Neural progenitor cell (in vitro differentiated cells): ENCODE results near the gene PRDX2. TPM values are rescaled to one million over a fixed set of nuclear protein-coding genes. Genes with fewer than 3 reads are reported as not detected.
A peak's percentile ranks its signal among the peaks of the same experiment; 100 is the strongest.

Experiments used
- DNase-seq: peaks from one replicate; pipeline ENCODE4 v3.0.0-alpha.2; 2016; ENCODE audit warnings: low spot score
- H2AFZ ChIP-seq: fragments of 200-600 bp; sonication (generic); replicated peaks from 2 replicates; pipeline ENCODE4 v1.6.1; 2016; ENCODE audit warnings: antibody characterized with exemption
- H3F3A ChIP-seq: fragments of 200-600 bp; sonication (generic); 2 replicates; pipeline ENCODE4 v1.6.1; 2016; ENCODE audit warnings: antibody characterized with exemption, low read depth
- H3K27ac ChIP-seq: fragments of 200-600 bp; sonication (generic); 2 replicates; pipeline ENCODE4 v1.5.1; 2016; ENCODE audit warnings: mild to moderate bottlenecking
- H3K27me3 ChIP-seq: fragments of 200-600 bp; sonication (generic); 2 replicates; pipeline ENCODE4 v1.6.1; 2016; ENCODE audit warnings: mild to moderate bottlenecking, moderate library complexity
- H3K36me3 ChIP-seq: fragments of 200-600 bp; sonication (generic); 2 replicates; pipeline ENCODE4 v1.5.1; 2016
- H3K4me1 ChIP-seq: fragments of 200-600 bp; sonication (generic); 2 replicates; pipeline ENCODE4 v1.6.1; 2016; ENCODE audit warnings: mixed run types
- H3K4me2 ChIP-seq: fragments of 200-600 bp; sonication (generic); 2 replicates; pipeline ENCODE4 v1.6.1; 2016
- H3K4me3 ChIP-seq: fragments of 200-600 bp; sonication (generic); 2 replicates; pipeline ENCODE4 v1.5.1; 2016
- H3K79me2 ChIP-seq: fragments of 200-600 bp; sonication (generic); 2 replicates; pipeline ENCODE4 v1.6.1; 2016; ENCODE audit warnings: low read depth
- H3K9ac ChIP-seq: fragments of 200-600 bp; sonication (generic); 2 replicates; pipeline ENCODE4 v1.6.1; 2016
- H3K9me3 ChIP-seq: fragments of 200-600 bp; sonication (generic); 2 replicates; pipeline ENCODE4 v1.5.1; 2016; ENCODE audit warnings: low read depth
- H4K20me1 ChIP-seq: fragments of 200-600 bp; sonication (generic); 2 replicates; pipeline ENCODE4 v1.6.1; 2016; ENCODE audit warnings: low read depth
- H3K27ac Mint-ChIP-seq: 3 replicates; pipeline ENCODE4 v1.8.0; 2021; ENCODE audit warnings: mixed read lengths
- H3K27me3 Mint-ChIP-seq: 2 replicates; pipeline ENCODE4 v1.8.0; 2022; ENCODE audit warnings: low read depth, mild to moderate bottlenecking, inconsistent platforms, moderate library complexity, mixed read lengths; ENCODE audit not compliant: insufficient read depth
- H3K36me3 Mint-ChIP-seq: 3 replicates; pipeline ENCODE4 v1.8.0; 2021; ENCODE audit warnings: mixed read lengths
- H3K4me1 Mint-ChIP-seq: 3 replicates; pipeline ENCODE4 v1.8.0; 2021; ENCODE audit warnings: mixed read lengths
- H3K4me3 Mint-ChIP-seq: 3 replicates; pipeline ENCODE4 v1.8.0; 2021; ENCODE audit warnings: mild to moderate bottlenecking, moderate library complexity, mixed read lengths
- H3K9me3 Mint-ChIP-seq: 3 replicates; pipeline ENCODE4 v1.8.0; 2020; ENCODE audit warnings: mixed read lengths
- CTCF ChIP-seq: fragments of 200-600 bp; sonication (generic); IDR thresholded peaks from 2 replicates; pipeline ENCODE4 v1.5.1; 2017; ENCODE audit warnings: antibody characterized with exemption, mild to moderate bottlenecking
- EZH2 ChIP-seq: fragments of 200-600 bp; sonication (generic); IDR thresholded peaks from 2 replicates; pipeline ENCODE4 v1.6.1; 2017; ENCODE audit warnings: antibody characterized with exemption, mild to moderate bottlenecking, moderate library complexity
- EZH2phosphoT487 ChIP-seq: fragments of 200-600 bp; sonication (generic); IDR thresholded peaks from 2 replicates; pipeline ENCODE4 v1.6.1; 2017; ENCODE audit warnings: antibody characterized with exemption
- total RNA-seq: library from RNA; depleted of rRNA; stranded (reverse); fragments of >200 nt; gene quantifications from 2 replicates; pipeline ENCODE4 v1.2.3, GENCODE V29; 2015; ENCODE audit warnings: low replicate concordance

PRDX2 gene
- total RNA-seq, 1 donor from 2014 or later = 463 TPM

GRCh38 chr19:12773571-12773970, 28.0 kb downstream of the PRDX2 start:
- peaks cover 5% of the 10 kb centered on the region for H3K27me3 Mint-ChIP-seq
- no peak for DNase-seq
- Histone ChIP-seq H3K9ac (no peak overlapping the region), H3K9me3 (no peaks in the 10 kb centered on the region), H3K27me3 (peaks cover 13% of the 10 kb centered on the region), H3K79me2 (no peaks in the 10 kb centered on the region), H2AFZ (no peak overlapping the region), H3K27ac (no peak overlapping the region), H3K36me3 (no peaks in the 10 kb centered on the region), H4K20me1 (no peaks in the 10 kb centered on the region), H3K4me3 (no peak overlapping the region), H3K4me1 (peaks cover 11% of the 10 kb centered on the region), H3K4me2 (no peak overlapping the region), H3F3A (peaks cover 34% of the 10 kb centered on the region)
- no peaks in the 10 kb centered on the region for H3K9me3 Mint-ChIP-seq
- peaks cover 4% of the 10 kb centered on the region for H3K36me3 Mint-ChIP-seq
- peak; percentile 22 for TF ChIP-seq CTCF
- no peak for TF ChIP-seq EZH2phosphoT487
- TF ChIP-seq EZH2 = no peak
- H3K4me3 Mint-ChIP-seq = peak overlapping the region; percentile 34
- H3K27ac Mint-ChIP-seq = no peak overlapping the region
- peaks cover 20% of the 10 kb centered on the region for H3K4me1 Mint-ChIP-seq

GRCh38 chr19:12772323-12772722, 29.3 kb downstream of the PRDX2 start:
- Histone ChIP-seq H3F3A (peaks cover 30% of the 10 kb centered on the region), H3K36me3 (no peaks in the 10 kb centered on the region), H3K4me1 (peaks cover 7% of the 10 kb centered on the region), H3K27me3 (peaks cover 13% of the 10 kb centered on the region), H3K79me2 (no peaks in the 10 kb centered on the region), H3K27ac (no peak overlapping the region), H3K4me3 (no peak overlapping the region), H4K20me1 (no peaks in the 10 kb centered on the region), H3K9ac (no peak overlapping the region), H2AFZ (no peak overlapping the region), H3K4me2 (no peak overlapping the region), H3K9me3 (no peaks in the 10 kb centered on the region)
- H3K27me3 Mint-ChIP-seq = peaks cover 5% of the 10 kb centered on the region
- H3K9me3 Mint-ChIP-seq = no peaks in the 10 kb centered on the region
- TF ChIP-seq EZH2 = no peak
- TF ChIP-seq CTCF = no peak
- no peak for TF ChIP-seq EZH2phosphoT487
- peak overlapping the region; percentile 48 for H3K4me3 Mint-ChIP-seq
- no peak for DNase-seq
- no peak overlapping the region for H3K27ac Mint-ChIP-seq
- peaks cover 15% of the 10 kb centered on the region for H3K4me1 Mint-ChIP-seq
- H3K36me3 Mint-ChIP-seq = peaks cover 4% of the 10 kb centered on the region

GRCh38 chr19:12770922-12771321, 30.7 kb downstream of the PRDX2 start:
- Histone ChIP-seq H3K4me3 (no peak overlapping the region), H3K9me3 (no peaks in the 10 kb centered on the region), H3K4me1 (peaks cover 7% of the 10 kb centered on the region), H3K27ac (no peak overlapping the region), H3F3A (peaks cover 34% of the 10 kb centered on the region), H2AFZ (no peak overlapping the region), H3K4me2 (no peak overlapping the region), H3K9ac (no peak overlapping the region), H3K27me3 (peaks cover 13% of the 10 kb centered on the region), H3K36me3 (no peaks in the 10 kb centered on the region), H4K20me1 (no peaks in the 10 kb centered on the region), H3K79me2 (no peaks in the 10 kb centered on the region)
- no peak overlapping the region for H3K27ac Mint-ChIP-seq
- H3K9me3 Mint-ChIP-seq = no peaks in the 10 kb centered on the region
- H3K36me3 Mint-ChIP-seq = peaks cover 4% of the 10 kb centered on the region
- TF ChIP-seq CTCF = no peak
- no peak for TF ChIP-seq EZH2phosphoT487
- TF ChIP-seq EZH2 = no peak
- H3K27me3 Mint-ChIP-seq = peaks cover 7% of the 10 kb centered on the region
- peaks cover 16% of the 10 kb centered on the region for H3K4me1 Mint-ChIP-seq
- DNase-seq = no peak
- no peak overlapping the region for H3K4me3 Mint-ChIP-seq
